Muscle of back (tissue), 11 donors: ENCODE data around the gene MORC4. TPM values are rescaled to one million over a fixed set of nuclear protein-coding genes. Genes with fewer than 3 reads are reported as not detected.
A peak's percentile ranks its signal among the peaks of the same experiment; 100 is the strongest.

Experiments used
- DNase-seq, 3 donors: peaks; one replicate each; pipeline versions ENCODE4 v3.0.0 to v3.0.0-alpha.2; 2013
- polyA plus RNA-seq, 10 donors: library from polyadenylated mRNA; unstranded; fragments of 120-200 nt; gene quantifications; one replicate each; pipeline ENCODE4 v1.2.1, GENCODE V29; 2013; ENCODE audit not compliant: insufficient read length in 10 of 10

The MORC4 gene
- polyA plus RNA-seq, 10 donors = 33.2 to 44.8 (median 39.2) TPM

DNA sequence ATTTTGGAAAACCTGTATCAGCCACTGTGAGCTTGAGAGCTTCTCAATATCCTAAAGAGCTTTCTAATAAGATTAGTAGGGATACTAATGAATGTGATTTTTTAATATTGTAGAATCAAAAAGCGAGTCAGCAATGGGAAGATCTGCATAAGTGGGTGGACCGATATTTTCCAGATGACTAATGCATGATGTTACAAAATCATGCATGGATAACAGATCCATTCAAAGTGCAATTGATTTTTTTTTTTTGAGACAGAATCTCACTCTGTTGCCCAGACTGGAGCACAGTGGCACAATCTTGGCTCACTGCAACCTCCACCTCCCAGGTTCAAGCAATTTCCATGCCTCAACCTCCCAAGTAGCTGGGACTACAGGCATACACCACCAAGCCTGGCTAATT lies 87.1 kb downstream of the MORC4 start:
- no peak for DNase-seq

DNA sequence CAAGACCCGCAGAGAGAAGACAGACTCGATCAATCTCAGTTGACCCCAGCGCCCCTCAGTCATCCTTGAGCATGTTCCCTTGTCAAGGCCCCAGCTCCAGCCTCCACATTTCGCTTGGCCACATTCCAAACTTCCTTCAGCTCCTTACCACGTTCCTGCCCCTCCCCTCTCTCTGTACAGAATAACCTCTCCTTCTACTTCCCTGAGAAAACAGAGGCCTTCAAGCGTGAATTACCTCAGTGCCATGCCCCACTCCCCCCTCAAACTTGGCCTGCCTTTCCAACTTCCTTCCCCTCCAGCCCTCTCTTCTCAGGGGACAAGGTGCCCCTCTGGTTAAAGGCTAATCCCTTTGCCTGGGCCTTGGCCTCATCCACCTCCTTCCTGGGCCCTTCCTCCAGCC lies 93.7 kb downstream of the MORC4 start:
- peak in 1 of 3 donors; percentile 6 for DNase-seq

DNA sequence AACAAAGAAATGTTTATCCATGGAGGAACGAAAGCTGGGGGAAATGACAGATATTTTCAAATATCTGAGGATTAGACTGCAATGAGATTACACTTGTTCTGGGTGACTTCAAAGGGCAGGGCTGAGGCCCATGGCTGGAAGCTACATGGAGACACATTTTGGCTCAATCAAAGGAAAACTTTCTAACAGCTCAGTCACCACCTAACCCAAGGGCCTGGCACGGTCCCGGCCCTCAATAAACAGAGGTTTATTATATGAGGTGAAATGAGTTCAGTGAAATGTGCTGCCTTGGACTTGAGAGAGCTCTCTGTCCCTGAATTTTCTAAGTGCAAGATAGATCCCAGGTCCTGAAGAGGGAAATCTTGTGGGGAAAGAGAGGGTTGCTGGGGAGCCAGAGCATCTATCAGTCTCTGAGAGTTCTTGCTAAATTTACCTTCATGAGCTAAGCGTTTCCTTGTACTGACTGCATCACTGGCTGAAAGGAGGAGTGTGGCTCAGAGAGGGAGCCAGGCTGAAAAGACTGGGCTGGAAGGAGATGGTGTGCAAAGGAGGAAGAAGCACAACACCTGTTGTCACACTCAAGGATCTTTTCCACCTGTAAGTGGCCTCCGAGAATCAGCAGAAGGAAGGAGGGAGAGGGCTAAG lies 94.8 kb downstream of the MORC4 start:
- no peak for DNase-seq

- no peak for DNase-seq
Observed at GRCh38 chrX:106903856-106904528, 96.0 kb downstream of the MORC4 start.

DNA sequence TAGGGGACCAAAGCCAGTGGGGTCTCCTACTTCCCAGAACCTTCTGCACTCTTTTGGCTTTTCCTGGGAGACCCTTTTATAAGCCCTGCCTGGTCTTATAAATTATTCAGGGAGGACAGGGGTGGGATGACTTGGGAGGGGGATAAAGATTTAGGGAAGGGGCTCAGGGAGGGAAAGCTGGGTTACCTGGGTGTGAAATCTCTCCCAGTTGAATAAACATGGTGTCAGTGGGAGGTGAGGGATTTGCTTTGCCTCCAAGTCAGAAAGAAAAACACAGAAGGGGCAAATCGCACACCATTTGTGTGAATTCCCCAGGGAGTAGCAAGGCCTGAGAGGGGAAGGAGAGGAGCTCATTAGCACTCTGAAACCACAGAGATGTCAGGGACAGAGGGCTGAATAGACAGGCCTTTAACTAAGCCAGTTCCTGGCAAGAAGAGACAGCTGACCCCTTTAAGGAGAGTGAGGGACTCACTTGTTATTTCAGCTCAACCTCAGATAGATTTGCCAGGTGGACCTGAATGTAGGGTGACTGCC lies 96.7 kb downstream of the MORC4 start, which contains the start of gene RIPPLY1:
RIPPLY1 (minus strand) TSS at position 51 of the 534 bp plus-strand sequence. CDS start 54 bp downstream, outside the sequence.
- DNase-seq = no peak

GRCh38 chrX:106902684-106903083 lies 97.3 kb downstream of the MORC4 start:
- no peak for DNase-seq

DNA sequence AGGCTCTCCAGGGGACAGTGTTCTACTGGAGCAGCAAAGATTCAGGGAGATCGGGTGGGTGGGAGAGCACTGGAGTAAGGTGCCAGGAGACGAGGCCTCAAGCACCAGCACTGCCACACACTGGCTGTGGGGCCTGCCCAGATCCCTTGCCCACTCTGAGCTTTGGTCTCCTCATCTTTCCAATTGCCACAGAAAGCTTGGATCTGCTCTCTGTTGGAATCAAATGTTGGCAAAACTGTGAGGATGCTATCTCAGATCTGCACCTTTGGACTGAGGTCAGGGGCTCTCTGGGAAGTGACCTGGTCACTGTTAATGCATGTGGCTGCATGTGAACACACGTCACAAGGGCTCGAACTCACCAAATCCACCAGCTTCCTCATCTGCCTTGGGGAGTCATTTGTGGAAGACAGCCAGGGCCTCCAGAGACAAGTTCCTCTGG lies 98.2 kb downstream of the MORC4 start:
- DNase-seq = no peak

- no peak for DNase-seq
Observed at GRCh38 chrX:106901341-106901740, 98.7 kb downstream of the MORC4 start.

DNA sequence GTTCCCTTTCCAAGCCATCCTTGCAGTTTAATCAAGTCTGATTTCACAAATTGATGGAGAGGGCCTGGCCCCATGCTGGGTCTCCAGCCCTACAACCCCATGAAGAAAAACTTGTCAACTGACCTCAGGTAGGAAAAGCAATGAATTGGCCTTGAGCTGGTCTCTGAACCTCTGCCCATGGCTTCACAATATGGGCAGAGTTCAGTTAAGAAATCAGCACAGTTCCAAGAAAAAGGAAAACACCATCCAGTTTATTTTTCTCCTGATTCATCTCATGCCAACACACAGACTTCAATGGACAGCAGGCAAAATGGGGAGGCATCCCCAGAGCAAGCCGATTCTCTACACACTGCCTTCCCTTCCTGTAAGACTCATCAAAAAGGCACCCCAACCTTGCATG lies 100.2 kb downstream of the MORC4 start:
- DNase-seq = no peak

GRCh38 chrX:106899276-106899675 lies 100.7 kb downstream of the MORC4 start:
- DNase-seq = no peak

- DNase-seq = peak in 1 of 3 donors; percentile 19
Observed at GRCh38 chrX:106898462-106898861, 101.5 kb downstream of the MORC4 start.

DNA sequence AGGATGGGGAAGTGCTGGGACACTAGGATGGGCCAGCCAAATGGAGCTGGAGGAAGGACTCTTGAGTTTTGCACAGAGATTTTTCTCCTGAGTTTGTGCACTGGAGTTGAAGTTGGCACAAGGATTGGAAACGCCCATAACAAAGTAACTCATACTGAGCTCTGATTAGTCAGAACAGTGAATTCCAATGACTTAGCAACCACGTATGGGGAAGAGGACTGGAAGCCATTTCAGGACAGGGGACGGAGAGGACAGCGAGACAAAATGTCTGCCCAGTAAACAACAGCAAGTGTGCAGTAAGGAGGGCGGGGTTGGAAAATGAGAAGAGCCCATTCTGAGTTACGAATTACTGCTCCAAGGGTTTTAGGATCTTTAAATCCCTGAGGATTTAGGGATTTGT lies 102.8 kb downstream of the MORC4 start:
- DNase-seq = no peak

GRCh38 chrX:106894978-106895452 lies 105.0 kb downstream of the MORC4 start:
- DNase-seq = peak in 2 of 3 donors; percentile 18 to 41

- peak; percentile 38 to 70 (median 55) for DNase-seq
Observed at GRCh38 chrX:106894392-106894909, 105.6 kb downstream of the MORC4 start.

DNA sequence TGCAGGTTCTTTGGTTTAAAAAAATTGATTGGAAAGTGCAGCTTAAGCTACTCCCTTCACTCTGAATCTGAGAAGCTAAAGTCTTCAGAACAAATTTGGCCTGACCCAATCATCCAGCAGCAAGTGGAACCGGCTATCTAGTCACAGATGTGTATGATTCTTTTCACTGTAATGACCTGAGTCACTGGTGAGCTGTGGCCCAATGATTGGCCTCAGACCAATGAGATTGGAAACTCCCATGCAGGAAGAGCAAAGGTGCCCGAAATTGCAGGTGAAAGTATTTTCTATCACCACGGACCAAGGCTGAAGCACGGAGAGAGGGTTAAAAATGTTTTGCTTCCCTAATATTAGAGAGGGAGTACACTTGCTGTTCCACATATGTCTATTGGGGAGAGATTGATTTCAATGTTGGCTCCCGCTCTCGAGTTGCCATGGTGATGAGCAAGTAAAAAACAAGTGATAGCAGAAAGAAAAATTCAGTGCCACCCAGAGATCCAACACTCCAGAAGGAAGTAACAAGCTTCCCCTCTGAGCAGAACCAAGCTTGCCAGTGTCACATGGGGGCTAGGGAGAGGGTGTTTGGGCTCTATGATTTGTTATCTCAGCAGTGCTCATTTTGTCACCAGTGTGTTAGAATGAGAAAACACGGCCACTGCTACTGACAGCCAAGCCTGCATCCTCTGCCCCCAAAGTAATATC lies 108.1 kb downstream of the MORC4 start:
- no peak for DNase-seq

Other genes starting within 250 kb of the MORC4 start
- 1 to 10 TPM; 5.0 to 8.1 (median 6.5) TPM for gene TBC1D8B, start 197.5 kb downstream of the MORC4 start, polyA plus RNA-seq
- under 1 TPM in 8 of 10 donors, not detected in 2; 0.17 to 0.71 (median 0.44) TPM for gene RIPPLY1, start 96.9 kb downstream of the MORC4 start, polyA plus RNA-seq
- 1 to 10 TPM in 1 of 10 donors, under 1 TPM in 9; 0.19 to 1.3 (median 0.31) TPM for gene CLDN2, start 79.8 kb downstream of the MORC4 start, polyA plus RNA-seq
- gene RBM41, start 118.6 kb upstream of the MORC4 start, polyA plus RNA-seq = 10 to 100 TPM in 5 of 10 donors, 1 to 10 TPM in 5; 8.4 to 13.0 (median 10.4) TPM
- 1 to 10 TPM in 1 of 10 donors, under 1 TPM in 9; 0.41 to 1.2 (median 0.74) TPM for gene NUP62CL, start 206.2 kb upstream of the MORC4 start, polyA plus RNA-seq
- not detected for gene DNAAF6, start 206.4 kb upstream of the MORC4 start, polyA plus RNA-seq